Gastrocnemius medialis (tissue), 4 donors: Measurements from ENCODE around the gene NXN. TPM values are rescaled to one million over a fixed set of nuclear protein-coding genes. Genes with fewer than 3 reads are reported as not detected.

Experiments
- ATAC-seq, 2 donors: fragments of 150-250 bp; one replicate each; pipeline ENCODE4 v1.9.1; 2016
- DNase-seq, 2 donors: peaks; one replicate each; pipeline ENCODE4 v3.0.0-alpha.2; 2019
- H3K27ac ChIP-seq, 4 donors: fragments of 200-600 bp; sonication (generic); 1 replicate in 1 of 4; 2 replicates in 3 of 4; pipeline ENCODE4 v1.5.1; 2016 to 2018; ENCODE audit warnings: mild to moderate bottlenecking in 2 of 4, moderate library complexity in 1 of 4
- H3K27me3 ChIP-seq, 3 donors: fragments of 200-600 bp; sonication (generic) in 2 of 3; 1 replicate in 1 of 3; 2 replicates in 2 of 3; pipeline versions ENCODE4 v1.5.1 to v1.6.0; 2016 to 2019; ENCODE audit warnings: mild to moderate bottlenecking in 1 of 3, moderate library complexity in 1 of 3
- H3K36me3 ChIP-seq, 2 donors: fragments of 200-600 bp; sonication (generic) in 1 of 2; one replicate each; pipeline ENCODE4 v1.5.1; 2017 to 2018
- H3K4me1 ChIP-seq, 2 donors: fragments of 200-600 bp; sonication (generic) in 1 of 2; one replicate each; pipeline ENCODE4 v1.5.1; 2016 to 2017; ENCODE audit warnings: mild to moderate bottlenecking in 2 of 2
- H3K4me3 ChIP-seq, 4 donors: fragments of 200-600 bp; sonication (generic) in 3 of 4; 1 replicate in 1 of 4; 2 replicates in 3 of 4; pipeline ENCODE4 v1.5.1; 2016 to 2019; ENCODE audit warnings: mild to moderate bottlenecking in 2 of 4
- H3K9me3 ChIP-seq, 3 donors: fragments of 200-600 bp; sonication (generic) in 2 of 3; 1 replicate in 1 of 3; 2 replicates in 2 of 3; pipeline ENCODE4 v1.5.1; 2016 to 2019
- POLR2A ChIP-seq, 2 donors: fragments of 450-650 bp; IDR thresholded peaks; one replicate each; pipeline ENCODE4 v1.6.1; 2017; ENCODE audit warnings: antibody characterized with exemption in 2 of 2, mild to moderate bottlenecking in 2 of 2, moderate library complexity in 2 of 2
- in situ Hi-C, 4 donors: fragments of 200-750 bp; cut with MboI; loops; one replicate each; pipeline versions ENCODE4 v1.15.0 to v1.8.0; 2017; ENCODE audit warnings: low sequenced_read_pairs in 4 of 4
- intact Hi-C: fragments of 100-400 bp; cut with DNase I; formaldehyde crosslinking; loops from one replicate; pipeline ENCODE4 v1.15.1; 2023; ENCODE audit warnings: low total_unique reads
- total RNA-seq, 4 donors: library from RNA; depleted of rRNA; stranded (reverse); fragments of >200 nt; gene quantifications; one replicate each; pipeline versions ENCODE4 v1.1.0 to v1.2.3, GENCODE V29; 2016
- TF ChIP-seq, protein P1 (sequence below), 5 experiments: fragments of 450-650 bp in 3 of 5; fragments of 200-600 bp in 2 of 5; sonication (generic) in 2 of 5; IDR thresholded peaks in 4 of 5; conservative IDR thresholded peaks in 1 of 5; 1 replicate in 4 of 5; 2 replicates in 1 of 5; pipeline ENCODE4 v1.5.1; 2016 to 2019; ENCODE audit warnings: antibody characterized with exemption in 5 of 5, mild to moderate bottlenecking in 3 of 5, moderate library complexity in 3 of 5

NXN gene
- total RNA-seq, 4 donors from 2014 or later, result 55.6 to 86.4 (median 62.7) TPM

DNA sequence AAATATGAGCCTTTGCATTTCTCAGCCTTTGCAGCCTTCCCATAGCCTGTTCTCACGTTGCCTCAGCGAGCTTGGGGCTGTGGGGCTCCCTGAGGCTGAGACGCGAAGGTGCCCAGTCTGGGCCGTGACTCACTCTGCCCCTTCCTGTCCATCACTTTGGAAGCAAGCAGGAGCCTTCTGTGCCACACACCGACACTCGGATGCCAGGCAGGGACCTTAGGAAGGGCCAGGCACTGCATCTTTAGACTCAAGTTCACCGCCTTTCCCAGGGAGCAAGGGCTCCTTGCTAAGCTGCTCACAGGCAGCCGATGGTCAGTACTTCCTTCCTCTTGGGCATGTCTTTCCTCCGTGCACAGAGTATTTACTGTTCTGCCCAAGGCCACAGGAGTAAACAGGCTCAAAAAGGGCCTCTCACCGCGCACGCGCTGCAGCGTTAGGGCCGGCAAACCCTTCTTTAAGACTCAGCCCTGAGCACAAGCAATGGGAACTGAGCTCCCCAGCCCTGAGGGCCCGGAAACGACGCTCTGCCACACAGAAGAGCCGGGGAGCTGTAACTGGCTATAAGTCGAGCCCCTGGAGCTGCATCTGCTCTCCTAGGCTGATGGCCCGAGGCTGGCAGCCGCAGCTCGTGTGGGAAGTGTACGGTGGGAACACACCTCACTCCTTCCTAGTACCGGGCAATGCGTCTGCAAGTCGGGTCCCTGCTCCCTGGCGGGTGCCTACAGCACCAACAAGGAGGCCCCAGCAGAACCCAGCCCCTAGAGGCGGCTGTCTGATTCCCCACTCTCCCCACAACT, 24.6 kb upstream of the NXN start:
- H3K27ac ChIP-seq, result peak overlapping the region in 3 of 4 donors; percentile 90 to 94 (median 90)
- DNase-seq (no peak), ATAC-seq (no peak)
- TF ChIP-seq, protein P1, sequence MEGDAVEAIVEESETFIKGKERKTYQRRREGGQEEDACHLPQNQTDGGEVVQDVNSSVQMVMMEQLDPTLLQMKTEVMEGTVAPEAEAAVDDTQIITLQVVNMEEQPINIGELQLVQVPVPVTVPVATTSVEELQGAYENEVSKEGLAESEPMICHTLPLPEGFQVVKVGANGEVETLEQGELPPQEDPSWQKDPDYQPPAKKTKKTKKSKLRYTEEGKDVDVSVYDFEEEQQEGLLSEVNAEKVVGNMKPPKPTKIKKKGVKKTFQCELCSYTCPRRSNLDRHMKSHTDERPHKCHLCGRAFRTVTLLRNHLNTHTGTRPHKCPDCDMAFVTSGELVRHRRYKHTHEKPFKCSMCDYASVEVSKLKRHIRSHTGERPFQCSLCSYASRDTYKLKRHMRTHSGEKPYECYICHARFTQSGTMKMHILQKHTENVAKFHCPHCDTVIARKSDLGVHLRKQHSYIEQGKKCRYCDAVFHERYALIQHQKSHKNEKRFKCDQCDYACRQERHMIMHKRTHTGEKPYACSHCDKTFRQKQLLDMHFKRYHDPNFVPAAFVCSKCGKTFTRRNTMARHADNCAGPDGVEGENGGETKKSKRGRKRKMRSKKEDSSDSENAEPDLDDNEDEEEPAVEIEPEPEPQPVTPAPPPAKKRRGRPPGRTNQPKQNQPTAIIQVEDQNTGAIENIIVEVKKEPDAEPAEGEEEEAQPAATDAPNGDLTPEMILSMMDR (IDR thresholded peaks at IDR 0.05 in 4 of 5, conservative IDR thresholded peaks at IDR 0.05 in 1 of 5), result no peak
- TF ChIP-seq POLR2A (IDR thresholded peaks at IDR 0.05), result no peak
- intact Hi-C loops, result loop anchor here (5.0 kb wide), 1 partner anchor 33 kb away; no protein-coding TSS in a partner anchor
- H3K9me3 ChIP-seq, result no peaks in the 10 kb centered on the region
- H3K4me1 ChIP-seq, result peaks cover 75% of the 10 kb centered on the region in 2 donors
- in situ Hi-C loops, result loop anchor here in 1 of 4 donors (5.0 kb wide), 1 partner anchor 53 kb away; no protein-coding TSS in a partner anchor
- no peak overlapping the region for H3K4me3 ChIP-seq
- H3K36me3 ChIP-seq, result peaks cover 0 to 43% of the 10 kb centered on the region in 2 donors
- no peaks in the 10 kb centered on the region for H3K27me3 ChIP-seq

DNA sequence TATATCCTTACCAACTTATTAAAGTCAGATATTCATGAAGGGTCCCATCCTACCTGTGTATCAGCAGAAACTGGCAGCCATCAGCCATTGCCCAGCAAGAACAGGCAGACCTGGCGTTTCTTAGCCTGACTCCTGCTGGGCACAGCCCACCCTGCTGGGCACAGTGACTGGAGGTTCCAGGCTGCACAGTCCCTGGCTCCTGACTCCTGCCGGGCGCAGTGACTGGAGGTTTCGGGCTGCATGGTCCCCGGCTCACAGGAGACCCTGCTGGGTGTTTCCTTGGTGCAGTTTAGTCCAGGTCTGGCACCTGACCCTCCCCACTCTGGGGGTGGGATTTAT, 24.0 kb upstream of the NXN start:
- no peaks in the 10 kb centered on the region for H3K27me3 ChIP-seq
- H3K9me3 ChIP-seq, result no peaks in the 10 kb centered on the region
- in situ Hi-C loops, result loop anchor here in 1 of 4 donors (5.0 kb wide), 1 partner anchor 54 kb away; no protein-coding TSS in a partner anchor
- no peak overlapping the region for H3K4me3 ChIP-seq
- ATAC-seq, result no peak
- H3K4me1 ChIP-seq, result peaks cover 77 to 80% of the 10 kb centered on the region in 2 donors
- peaks cover 0 to 43% of the 10 kb centered on the region in 2 donors for H3K36me3 ChIP-seq
- TF ChIP-seq, protein P1 (IDR thresholded peaks at IDR 0.05 in 4 of 5, conservative IDR thresholded peaks at IDR 0.05 in 1 of 5), result no peak
- TF ChIP-seq POLR2A (IDR thresholded peaks at IDR 0.05), result no peak
- no peak for DNase-seq
- peak overlapping the region; percentile 85 to 94 (median 90) for H3K27ac ChIP-seq
- intact Hi-C loops, result loop anchor here (5.0 kb wide), 1 partner anchor 34 kb away; no protein-coding TSS in a partner anchor

DNA sequence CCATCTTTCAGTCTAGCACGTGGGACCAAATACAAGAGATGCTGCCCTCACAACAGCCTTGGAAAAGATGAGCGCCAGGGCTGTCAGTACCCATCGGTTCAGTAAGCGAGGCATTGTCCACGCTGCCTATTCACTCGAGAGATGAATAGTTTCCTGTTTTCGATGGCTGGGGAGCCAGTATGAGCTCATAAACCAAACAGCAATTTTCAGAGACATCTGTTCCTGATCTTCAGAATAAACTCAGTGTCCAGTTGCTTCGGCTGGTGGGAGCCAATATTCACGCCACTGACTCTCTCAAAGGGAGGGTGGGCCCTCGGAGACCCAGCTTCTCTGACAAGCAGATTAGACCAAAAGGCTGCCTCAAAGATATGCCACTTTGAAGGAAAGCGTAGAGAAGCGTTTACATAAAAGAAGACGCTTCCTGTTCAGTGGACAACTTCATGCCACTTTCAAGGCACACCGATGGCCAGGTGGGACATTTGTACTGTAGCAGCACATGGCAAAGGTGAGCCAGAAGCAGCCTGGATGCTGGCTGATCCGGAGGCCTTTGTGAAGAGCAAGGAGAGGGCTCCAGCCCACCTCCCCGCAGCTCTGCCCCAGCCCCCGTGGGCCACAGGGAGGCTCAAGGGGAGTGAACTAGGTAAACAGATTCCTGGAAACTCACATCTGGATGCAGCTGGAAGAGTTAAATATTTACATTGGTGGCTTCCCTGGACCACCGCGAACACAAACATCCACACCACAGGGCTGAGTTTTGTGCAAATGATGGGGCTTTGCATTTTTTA, 23.4 kb upstream of the NXN start:
- H3K4me3 ChIP-seq, result no peak overlapping the region
- DNase-seq (no peak), ATAC-seq (no peak)
- no peaks in the 10 kb centered on the region for H3K27me3 ChIP-seq
- H3K9me3 ChIP-seq, result no peaks in the 10 kb centered on the region
- H3K4me1 ChIP-seq, result peaks cover 77 to 86% of the 10 kb centered on the region in 2 donors
- H3K27ac ChIP-seq, result peak overlapping the region; percentile 85 to 94 (median 90)
- peaks cover 0 to 37% of the 10 kb centered on the region in 2 donors for H3K36me3 ChIP-seq
- no peak for TF ChIP-seq POLR2A (IDR thresholded peaks at IDR 0.05)
- TF ChIP-seq, protein P1 (IDR thresholded peaks at IDR 0.05 in 4 of 5, conservative IDR thresholded peaks at IDR 0.05 in 1 of 5), result no peak
- in situ Hi-C loops (loop anchor here in 1 of 4 donors (5.0 kb wide), 1 partner anchor 54 kb away; no protein-coding TSS in a partner anchor), intact Hi-C loops (loop anchor here (5.0 kb wide), 1 partner anchor 34 kb away; no protein-coding TSS in a partner anchor)

DNA sequence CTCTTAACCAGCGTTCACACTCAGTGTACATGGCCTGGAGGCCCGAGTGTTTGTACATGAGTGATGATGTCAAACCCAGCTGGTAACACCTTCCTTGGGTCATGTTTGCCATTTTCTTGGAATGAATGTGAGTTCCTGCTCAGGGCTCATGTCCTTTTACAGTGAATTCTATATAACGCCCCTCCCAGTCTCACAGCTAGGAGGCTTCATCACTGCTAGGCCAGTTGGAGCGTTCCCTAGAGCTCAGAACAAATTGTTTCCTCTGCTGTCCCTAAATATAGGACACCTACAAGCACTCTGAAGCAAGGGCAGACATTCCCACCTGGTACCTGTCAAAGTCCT, 22.8 kb upstream of the NXN start:
- peak overlapping the region; percentile 85 to 94 (median 90) for H3K27ac ChIP-seq
- ATAC-seq, result peak; percentile 13 to 25
- peaks cover 82 to 87% of the 10 kb centered on the region in 2 donors for H3K4me1 ChIP-seq
- peaks cover 0 to 35% of the 10 kb centered on the region in 2 donors for H3K36me3 ChIP-seq
- no peak overlapping the region for H3K4me3 ChIP-seq
- intact Hi-C loops, result loop anchor here (5.0 kb wide), 1 partner anchor 35 kb away; no protein-coding TSS in a partner anchor
- H3K27me3 ChIP-seq, result no peaks in the 10 kb centered on the region
- DNase-seq, result no peak
- in situ Hi-C loops, result loop anchor here in 1 of 4 donors (5.0 kb wide), 1 partner anchor 55 kb away; no protein-coding TSS in a partner anchor
- TF ChIP-seq, protein P1 (IDR thresholded peaks at IDR 0.05 in 4 of 5, conservative IDR thresholded peaks at IDR 0.05 in 1 of 5), result peak in 1 of 5 experiments; percentile 16
- TF ChIP-seq POLR2A (IDR thresholded peaks at IDR 0.05), result no peak
- no peaks in the 10 kb centered on the region for H3K9me3 ChIP-seq
